H1 (cell line): ENCODE data around the gene ASB8.
A peak's percentile ranks its signal among the peaks of the same experiment; 100 is the strongest.

Experiments used
- ATF2 ChIP-seq: IDR thresholded peaks from 2 replicates; pipeline ENCODE4 v1.6.1; 2012; ENCODE audit warnings: low read length, inconsistent platforms
- BRCA1 ChIP-seq: IDR thresholded peaks from 2 replicates; pipeline ENCODE4 v1.6.1; 2012; ENCODE audit warnings: low read depth, low read length, improper control_type of control experiment
- CTCF ChIP-seq, 3 experiments: IDR thresholded peaks; 1 replicate in 2 of 3; 2 replicates in 1 of 3; pipeline versions ENCODE4 v1.5.1 to v1.6.1; 2011; ENCODE audit warnings: low read length in 3 of 3, mild to moderate bottlenecking in 3 of 3, inconsistent platforms in 2 of 3, low read depth in 1 of 3, moderate library complexity in 1 of 3; ENCODE audit not compliant: insufficient read depth in 1 of 3; ENCODE audit errors: control extremely low read depth in 1 of 3
- PHF8 ChIP-seq: fragments of 200-600 bp; sonication (generic); conservative IDR thresholded peaks from 2 replicates; pipeline ENCODE4 v1.7.1; 2012; ENCODE audit warnings: low read depth, mild to moderate bottlenecking, inconsistent platforms, low read length, moderate library complexity
- RAD21 ChIP-seq, 2 experiments: IDR thresholded peaks in 1 of 2; conservative IDR thresholded peaks in 1 of 2; 2 replicates each; pipeline ENCODE4 v1.6.1; 2011; ENCODE audit warnings: low read depth in 2 of 2, low read length in 2 of 2, improper control_type of control experiment in 1 of 2, inconsistent platforms in 1 of 2, mild to moderate bottlenecking in 1 of 2, moderate library complexity in 1 of 2
- SP2 ChIP-seq: IDR thresholded peaks from 2 replicates; pipeline ENCODE4 v1.6.1; 2012; ENCODE audit warnings: mild to moderate bottlenecking, low read length, inconsistent platforms
- SP4 ChIP-seq: IDR thresholded peaks from 2 replicates; pipeline ENCODE4 v1.6.1; 2012; ENCODE audit warnings: low read length, inconsistent platforms

GRCh38 chr12:48197549-48197970, 40.2 kb upstream of the ASB8 start:
- TF ChIP-seq CTCF (IDR thresholded peaks at IDR 0.05; ENCODE audit: control extremely low read depth in 1 of 3, insufficient read depth in 1 of 3, low read depth in 1 of 3, low read length in 3 of 3) (peak in 2 of 3 experiments; percentile 14 to 53; a peak in 2 of 4 replicates), RAD21 (IDR thresholded peaks at IDR 0.05 in 1 of 2, conservative IDR thresholded peaks at IDR 0.05 in 1 of 2; ENCODE audit: low read depth in 2 of 2, low read length in 2 of 2) (peak; percentile 26 to 27; a peak in 2 of 4 replicates), PHF8 (peak; percentile 7; the same call in 1 of the 2 replicates), BRCA1 (no peak), SP4 (no peak), ATF2 (no peak), SP2 (no peak)
